H1 (cell line): Measurements from ENCODE around the gene PPARA. TPM values are rescaled to one million over a fixed set of nuclear protein-coding genes. Genes with fewer than 3 reads are reported as not detected.

ENCODE experiments used
- CHD1 ChIP-seq: IDR thresholded peaks from 2 replicates; pipeline ENCODE4 v1.6.1; 2012; ENCODE audit warnings: low read depth, low read length, improper control_type of control experiment
- NRF1 ChIP-seq: IDR thresholded peaks from 2 replicates; pipeline ENCODE4 v1.6.1; 2011; ENCODE audit warnings: mild to moderate bottlenecking, low read depth, low read length, improper control_type of control experiment
- PHF8 ChIP-seq: fragments of 200-600 bp; sonication (generic); conservative IDR thresholded peaks from 2 replicates; pipeline ENCODE4 v1.7.1; 2012; ENCODE audit warnings: low read depth, mild to moderate bottlenecking, inconsistent platforms, low read length, moderate library complexity
- SUZ12 ChIP-seq: fragments of 200-600 bp; sonication (generic); IDR thresholded peaks from 2 replicates; pipeline ENCODE4 v1.6.1; 2012; ENCODE audit warnings: mild to moderate bottlenecking, inconsistent platforms, low read length, moderate library complexity, mixed read lengths
- polyA plus RNA-seq, 7 experiments: library from polyadenylated mRNA; depleted of rRNA in 3 of 7; stranded (reverse) in 5 of 7; unstranded in 2 of 7; fragments of >200 nt in 5 of 7; fragments of 200-250 nt in 2 of 7; gene quantifications; 1 replicate in 5 of 7; 2 replicates in 1 of 7; 4 replicates in 1 of 7; pipeline versions ENCODE4 v1.2.1 to v1.2.3, GENCODE V29; 2011 to 2013; ENCODE audit warnings: missing spikeins in 2 of 7, mixed read lengths in 2 of 7
- total RNA-seq: library from RNA; stranded (reverse); fragmentation: NEBNext Ultra II Directional; extraction: Animal tissue kit (Norgen Biotek cat#: 25700); gene quantifications from 2 replicates; pipeline ENCODE4 v1.2.1, GENCODE V29; 2021

PPARA gene
- total and polyA plus RNA-seq, 2 of the 8 experiments (the other 6 are each of a cell fraction or from before 2014, with no cell fraction given), result 3.1 to 8.2 TPM

DNA sequence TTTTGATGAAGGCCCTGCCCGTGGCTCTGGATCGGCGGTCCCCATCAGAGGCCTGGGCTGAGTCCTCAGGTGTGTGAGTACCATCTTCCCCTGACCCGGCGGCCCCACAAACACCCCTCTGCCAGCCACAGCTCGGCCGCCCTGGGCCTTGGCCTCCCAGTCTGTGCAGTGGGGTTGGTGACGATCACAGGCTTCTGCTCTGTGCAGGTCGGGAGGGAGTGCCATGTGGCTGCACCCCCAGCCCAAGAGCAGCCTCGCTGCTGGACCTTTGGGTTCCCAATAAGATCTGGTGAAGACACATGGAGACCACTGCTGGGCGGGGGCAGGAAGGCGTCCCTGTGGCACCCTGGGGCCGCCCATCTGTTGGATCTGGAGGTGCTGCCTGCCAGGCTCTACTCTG, 47.1 kb upstream of the PPARA start (continued):
- no peak for TF ChIP-seq NRF1
- no peak for TF ChIP-seq PHF8
- no peak for TF ChIP-seq SUZ12
- no peak for TF ChIP-seq CHD1
